Natural killer cell (primary cell): ENCODE results near the gene CACNA1C. TPM values are rescaled to one million over a fixed set of nuclear protein-coding genes. Genes with fewer than 3 reads are reported as not detected.

Experiments used
- ATAC-seq, 3 donors: fragments of 150-1000 bp in 2 of 3; fragments of 200-7000 bp in 1 of 3; cut with Tn5 transposase; 1 replicate in 1 of 3; 2 replicates in 2 of 3; pipeline ENCODE4 v1.10.0; 2021; ENCODE audit warnings: mild to moderate bottlenecking in 2 of 3, moderate library complexity in 2 of 3
- DNase-seq, 2 donors: peaks; one replicate each; pipeline versions ENCODE4 v3.0.0 to v3.0.0-alpha.2; 2013 to 2021; ENCODE audit warnings: mixed read lengths in 1 of 2
- H3K27ac ChIP-seq: one replicate; pipeline ENCODE4 v1.5.1; 2013; ENCODE audit warnings: mild to moderate bottlenecking, low read length
- H3K27me3 ChIP-seq: one replicate; pipeline ENCODE4 v1.6.1; 2013; ENCODE audit warnings: low read length; ENCODE audit not compliant: control insufficient read depth, insufficient read depth
- H3K36me3 ChIP-seq: one replicate; pipeline ENCODE4 v1.6.1; 2013; ENCODE audit warnings: low read length; ENCODE audit not compliant: control insufficient read depth, insufficient read depth
- H3K4me1 ChIP-seq: one replicate; pipeline ENCODE4 v1.6.1; 2013; ENCODE audit warnings: low read length; ENCODE audit not compliant: control insufficient read depth, insufficient read depth
- H3K4me3 ChIP-seq: one replicate; pipeline ENCODE4 v1.5.1; 2013; ENCODE audit warnings: low read length
- H3K9me3 ChIP-seq: one replicate; pipeline ENCODE4 v1.6.1; 2013; ENCODE audit warnings: low read length; ENCODE audit not compliant: control insufficient read depth, insufficient read depth
- H3K27ac Mint-ChIP-seq, 2 donors: one replicate each; pipeline ENCODE4 v1.8.0; 2022; ENCODE audit warnings: mild to moderate bottlenecking in 2 of 2, mixed read lengths in 2 of 2, moderate library complexity in 1 of 2
- H3K27me3 Mint-ChIP-seq, 2 donors: one replicate each; pipeline ENCODE4 v1.8.0; 2022; ENCODE audit warnings: low read depth in 2 of 2, mixed read lengths in 2 of 2
- H3K36me3 Mint-ChIP-seq: one replicate; pipeline ENCODE4 v1.8.0; 2022; ENCODE audit warnings: mixed read lengths
- H3K4me1 Mint-ChIP-seq, 2 donors: one replicate each; pipeline ENCODE4 v1.8.0; 2022; ENCODE audit warnings: mixed read lengths in 2 of 2
- H3K4me3 Mint-ChIP-seq: one replicate; pipeline ENCODE4 v1.8.0; 2022; ENCODE audit warnings: mild to moderate bottlenecking, moderate library complexity, mixed read lengths
- H3K9me3 Mint-ChIP-seq, 2 donors: one replicate each; pipeline ENCODE4 v1.8.0; 2022; ENCODE audit warnings: mixed read lengths in 2 of 2
- CTCF ChIP-seq: fragments of 200-600 bp; IDR thresholded peaks from one replicate; pipeline ENCODE4 v1.8.0; 2022; ENCODE audit warnings: antibody characterized with exemption
- WGBS: methylation state at CpG from one replicate; pipeline ENCODE4 v1.1.7; 2013; ENCODE audit warnings: missing lambda C conversion rate; ENCODE audit not compliant: insufficient coverage; 5-methylcytosine and 5-hydroxymethylcytosine counted together
- intact Hi-C: fragments of 100-400 bp; cut with micrococcal nuclease; formaldehyde crosslinking; loops from one replicate; pipeline ENCODE4 v1.14.2; 2022
- total RNA-seq, 4 donors: library from RNA; stranded (reverse); fragments of 120-200 nt in 1 of 4; gene quantifications; one replicate each; pipeline versions ENCODE4 v1.2.3 to v1.2.4, GENCODE V29; 2013 to 2022

The CACNA1C gene
- total RNA-seq, 3 donors from 2014 or later (not counting 1 experiment from before 2014, with no cell fraction given) = 0.07 to 0.35 (median 0.08) TPM

- peaks cover 25% of the 10 kb centered on the region for H3K4me1 ChIP-seq
- H3K36me3 ChIP-seq = no peaks in the 10 kb centered on the region
- peak overlapping the region; percentile 83 for H3K27ac ChIP-seq
- Mint-ChIP-seq H3K36me3 (no peaks in the 10 kb centered on the region), H3K9me3 (no peaks in the 10 kb centered on the region), H3K4me1 (peaks cover 36 to 39% of the 10 kb centered on the region in 2 donors), H3K4me3 (peak overlapping the region; percentile 94), H3K27ac (peak overlapping the region; percentile 84 to 85), H3K27me3 (peaks cover 2 to 5% of the 10 kb centered on the region in 2 donors)
- H3K27me3 ChIP-seq = no peaks in the 10 kb centered on the region
- DNase-seq (peak; percentile 46 to 78), ATAC-seq (peak; percentile 74 to 77 (median 75))
- TF ChIP-seq CTCF = peak; percentile 16
- peak overlapping the region; percentile 76 for H3K4me3 ChIP-seq
- under 1% methylated on average over 28 of the region's 28 CpGs for WGBS
- H3K9me3 ChIP-seq = no peaks in the 10 kb centered on the region
- intact Hi-C loops = loop anchor here (2.0 kb wide), 2 partner anchors 122 to 200 kb away; partner anchors contain the start of genes ITFG2 and TULP3
Observed at GRCh38 chr12:2691006-2691344, 638.2 kb downstream of the CACNA1C start.

GRCh38 chr12:2691345-2692071 lies 638.7 kb downstream of the CACNA1C start:
- Mint-ChIP-seq H3K27ac (peak overlapping the region; percentile 84 to 85), H3K36me3 (no peaks in the 10 kb centered on the region), H3K4me1 (peaks cover 36 to 39% of the 10 kb centered on the region in 2 donors), H3K9me3 (no peaks in the 10 kb centered on the region), H3K4me3 (peak overlapping the region; percentile 95), H3K27me3 (peaks cover 2 to 10% of the 10 kb centered on the region in 2 donors)
- no peaks in the 10 kb centered on the region for H3K27me3 ChIP-seq
- no peaks in the 10 kb centered on the region for H3K9me3 ChIP-seq
- peaks cover 25% of the 10 kb centered on the region for H3K4me1 ChIP-seq
- under 1% methylated on average over 62 of the region's 62 CpGs for WGBS
- peak overlapping the region; percentile 83 for H3K27ac ChIP-seq
- peak; percentile 39 to 79 for DNase-seq
- intact Hi-C loops = loop anchor here (2.0 kb wide), 2 partner anchors 121 to 199 kb away; partner anchors contain the start of genes ITFG2 and TULP3
- no peak for TF ChIP-seq CTCF
- peak overlapping the region; percentile 76 for H3K4me3 ChIP-seq
- ATAC-seq = peak; percentile 78 to 82 (median 82)
- no peaks in the 10 kb centered on the region for H3K36me3 ChIP-seq

GRCh38 chr12:2692080-2692479 lies 639.3 kb downstream of the CACNA1C start:
- Mint-ChIP-seq H3K27me3 (peaks cover 2 to 10% of the 10 kb centered on the region in 2 donors), H3K4me3 (peak overlapping the region; percentile 95), H3K9me3 (no peaks in the 10 kb centered on the region), H3K4me1 (peaks cover 36 to 39% of the 10 kb centered on the region in 2 donors), H3K36me3 (no peaks in the 10 kb centered on the region), H3K27ac (peak overlapping the region; percentile 84 to 85)
- Histone ChIP-seq H3K27me3 (no peaks in the 10 kb centered on the region), H3K9me3 (no peaks in the 10 kb centered on the region), H3K36me3 (no peaks in the 10 kb centered on the region), H3K27ac (peak overlapping the region; percentile 53), H3K4me1 (peaks cover 25% of the 10 kb centered on the region), H3K4me3 (peak overlapping the region; percentile 76)
- no peak for TF ChIP-seq CTCF
- intact Hi-C loops = no loop called here
- ATAC-seq = peak in 2 of 3 donors; percentile 1 to 5
- 2% methylated on average over 13 of the region's 13 CpGs for WGBS
- DNase-seq = peak in 1 of 2 donors; percentile 57
